ENCODE data around the gene SPSB4.

Gene SPSB4

DNA sequence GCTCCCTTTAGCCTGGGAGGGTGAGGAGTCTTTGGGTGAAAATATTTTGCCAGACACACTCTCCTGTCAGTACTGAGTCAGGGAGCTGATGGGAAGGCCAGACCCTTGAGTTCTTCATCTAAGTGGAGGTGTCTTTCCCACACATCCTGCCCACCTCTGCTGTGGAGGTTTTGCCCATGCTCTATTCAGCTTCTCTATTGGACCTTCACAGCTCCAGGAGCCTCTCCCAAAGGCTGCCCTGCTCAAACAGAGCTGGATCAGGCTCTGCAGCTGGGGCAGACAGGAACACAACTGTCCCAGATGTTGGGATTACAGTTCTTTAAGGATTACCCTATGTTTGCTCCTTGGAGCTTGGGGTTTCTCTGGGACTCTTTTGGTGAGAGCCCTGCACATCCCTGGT, 77.9 kb downstream of the SPSB4 start:
- no peak for TF ChIP-seq CTCF (IDR thresholded peaks at IDR 0.05; ENCODE audit: low read depth, low read length)
- H3K4me3 ChIP-seq (ENCODE audit: low read depth, low read length) = no peak overlapping the region

- no peak for TF ChIP-seq CTCF (IDR thresholded peaks at IDR 0.05; ENCODE audit: low read depth, low read length)
Observed at GRCh38 chr3:141129541-141130011, 78.4 kb downstream of the SPSB4 start.

DNA sequence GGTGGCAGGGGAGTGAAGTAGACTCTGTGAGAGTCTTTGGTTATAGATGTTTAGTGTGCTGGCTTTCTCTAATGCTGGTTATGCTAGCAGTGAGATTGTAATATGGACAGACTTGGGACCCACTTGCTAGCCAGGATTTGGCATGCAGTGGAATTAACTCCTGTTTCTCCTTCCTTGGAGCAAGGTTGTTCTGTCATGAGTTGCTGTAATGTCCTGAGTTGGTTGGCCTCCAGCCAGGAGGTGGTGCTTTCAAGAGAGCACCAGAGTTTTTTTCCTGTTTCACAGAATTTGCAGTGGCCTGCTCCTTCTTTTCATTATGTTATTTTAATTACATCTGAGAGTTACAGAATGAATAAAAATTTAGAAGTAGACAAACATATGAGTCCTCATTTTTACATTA, 92.4 kb downstream of the SPSB4 start:
- TF ChIP-seq CTCF (IDR thresholded peaks at IDR 0.05; ENCODE audit: low read depth, low read length) = no peak
- no peak overlapping the region for H3K4me3 ChIP-seq (ENCODE audit: low read depth, low read length)

More at GRCh38 chr3:141129541-141130011, 78.4 kb downstream of the SPSB4 start:
- H3K4me3 ChIP-seq (ENCODE audit: low read depth, low read length) = no peak overlapping the region

- no peak for TF ChIP-seq CTCF (IDR thresholded peaks at IDR 0.05; ENCODE audit: low read depth, low read length)
- no peak overlapping the region for H3K4me3 ChIP-seq (ENCODE audit: low read depth, low read length)
Observed at GRCh38 chr3:141146979-141147470, 95.9 kb downstream of the SPSB4 start.

DNA sequence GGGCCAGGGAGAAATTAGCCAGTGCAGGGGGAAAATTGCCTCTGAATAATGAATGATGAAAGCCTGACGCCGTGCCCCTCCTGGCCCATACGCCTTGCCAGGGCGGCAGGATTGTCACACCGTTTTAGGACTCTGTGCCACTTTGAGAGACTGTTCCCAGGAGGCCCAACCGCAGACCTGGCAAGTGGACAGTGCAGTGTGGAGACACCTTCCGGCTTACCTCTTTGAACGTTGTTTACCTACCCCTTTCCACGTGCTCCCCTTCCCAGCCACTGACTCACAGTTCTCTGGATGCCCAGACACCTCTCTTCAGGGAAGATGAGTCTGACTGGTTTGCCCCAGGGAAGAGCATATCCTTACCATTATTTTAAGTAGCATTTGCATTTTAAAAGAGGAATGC, 96.5 kb downstream of the SPSB4 start:
- no peak for TF ChIP-seq CTCF (IDR thresholded peaks at IDR 0.05; ENCODE audit: low read depth, low read length)
- H3K4me3 ChIP-seq (ENCODE audit: low read depth, low read length) = no peak overlapping the region

DNA sequence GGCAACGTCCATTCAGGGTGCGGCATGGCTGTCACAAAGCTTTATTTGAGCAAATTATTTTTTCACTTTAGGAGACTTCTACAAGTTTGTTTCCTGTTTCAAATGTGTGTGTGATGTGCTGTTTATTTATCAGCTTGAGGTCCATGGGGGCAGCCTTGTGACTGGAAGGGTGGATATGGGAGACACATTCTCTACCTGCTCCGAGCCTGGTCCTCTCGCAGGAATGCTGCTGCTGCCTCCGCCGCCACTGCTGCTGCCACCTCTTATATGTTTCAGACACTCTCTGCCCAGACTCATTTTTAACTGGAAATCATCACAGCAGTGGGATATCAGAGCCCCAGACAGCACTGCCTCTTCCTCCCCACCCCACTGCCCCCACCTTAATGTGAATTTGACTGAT, 97.0 kb downstream of the SPSB4 start:
- TF ChIP-seq CTCF (IDR thresholded peaks at IDR 0.05; ENCODE audit: low read depth, low read length) = no peak
- H3K4me3 ChIP-seq (ENCODE audit: low read depth, low read length) = no peak overlapping the region

- TF ChIP-seq CTCF (IDR thresholded peaks at IDR 0.05; ENCODE audit: low read depth, low read length) = no peak
- H3K4me3 ChIP-seq (ENCODE audit: low read depth, low read length) = no peak overlapping the region
Observed at GRCh38 chr3:141148770-141149169, 97.6 kb downstream of the SPSB4 start.

Data from WI38 (cell line).